ENCODE results near the gene STX1B.

STX1B gene

DNA sequence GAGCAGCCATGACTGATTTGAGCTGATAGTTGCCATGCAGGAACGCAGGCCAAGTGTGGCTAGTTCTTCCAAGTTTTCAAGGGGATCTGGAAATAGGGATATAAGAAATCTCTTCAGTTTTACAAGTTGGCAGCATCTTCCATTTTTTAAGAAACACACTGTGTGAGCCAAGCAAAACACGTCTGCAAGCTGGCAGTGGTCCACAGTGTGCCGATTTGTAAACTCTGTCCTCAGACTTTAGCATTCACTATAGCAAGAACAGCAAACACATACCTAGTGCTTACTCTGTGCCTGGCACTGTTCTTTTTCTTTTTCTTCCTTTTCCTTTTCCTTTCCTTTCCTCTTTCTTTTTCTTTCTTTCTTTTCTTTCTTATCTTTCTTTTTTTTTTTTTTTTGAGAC lies 58.7 kb downstream of the STX1B start:
- TF ChIP-seq CTCF (IDR thresholded peaks at IDR 0.05; ENCODE audit: insufficient read depth, low read length, missing control alignments), result no peak
- ChIA-PET POLR2A (no interaction called here), CTCF (interaction anchor here (1.1 to 8.4 kb wide), 5 partner anchors 10 to 491 kb away, joined by 3 to 103 read pairs (median 45); partner anchors contain the start of genes VKORC1 and ZNF843)
- no peak for DNase-seq (ENCODE audit: low read depth, low spot score)
- no peak overlapping the region for H3K4me3 ChIP-seq (ENCODE audit: low read depth, low read length)

GRCh38 chr16:30951193-30951592 lies 59.2 kb downstream of the STX1B start:
- ChIA-PET CTCF (interaction anchor here (1.1 to 8.4 kb wide), 6 partner anchors 10 to 492 kb away, joined by 3 to 103 read pairs (median 24); partner anchors contain the start of genes VKORC1 and ZNF843), POLR2A (interaction anchor here (1.2 kb wide), 1 partner anchor 11 kb away, joined by 3 read pairs; no protein-coding TSS in a partner anchor)
- no peak for TF ChIP-seq CTCF (IDR thresholded peaks at IDR 0.05; ENCODE audit: insufficient read depth, low read length, missing control alignments)
- DNase-seq (ENCODE audit: low read depth, low spot score), result no peak
- no peak overlapping the region for H3K4me3 ChIP-seq (ENCODE audit: low read depth, low read length)

DNA sequence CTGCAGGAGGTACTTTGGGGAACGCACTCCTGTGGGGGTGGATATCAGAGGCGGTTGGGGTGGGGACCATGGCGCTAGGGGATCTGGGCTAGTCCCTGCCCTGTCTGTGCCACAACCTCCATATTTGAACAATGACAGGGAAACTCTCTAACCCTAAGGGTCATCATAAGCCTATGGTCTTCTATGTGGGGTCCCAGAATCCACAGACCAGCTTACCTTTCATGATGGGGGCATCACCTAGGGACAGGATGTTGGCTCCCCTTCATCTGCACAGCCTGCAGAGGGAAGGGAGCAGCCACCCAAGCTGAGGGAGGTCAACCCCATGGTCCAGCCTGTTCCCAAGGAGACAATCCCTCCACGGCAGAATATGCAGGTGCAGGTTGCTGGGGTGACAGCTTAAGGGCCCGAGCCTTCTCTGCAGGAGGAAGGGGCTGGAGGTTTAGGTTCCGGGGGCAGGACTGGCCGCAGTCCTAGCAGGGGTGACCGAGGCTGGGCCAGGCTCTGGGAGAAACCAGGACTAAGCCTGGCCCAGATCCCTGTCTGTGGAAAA lies 59.8 kb downstream of the STX1B start:
- POLR2A ChIA-PET, result interaction anchor here (1.2 kb wide), 1 partner anchor 11 kb away, joined by 3 read pairs; no protein-coding TSS in a partner anchor
- peak overlapping the region; percentile 71 for H3K4me3 ChIP-seq (ENCODE audit: low read depth, low read length)
- DNase-seq (ENCODE audit: low read depth, low spot score), result no peak
- CTCF ChIA-PET, result interaction anchor here (0.8 to 8.4 kb wide), 8 partner anchors 9 to 918 kb away, joined by 3 to 103 read pairs (median 5); partner anchors contain the start of genes VKORC1 and ZNF843
- TF ChIP-seq CTCF (IDR thresholded peaks at IDR 0.05; ENCODE audit: insufficient read depth, low read length, missing control alignments), result no peak

DNA sequence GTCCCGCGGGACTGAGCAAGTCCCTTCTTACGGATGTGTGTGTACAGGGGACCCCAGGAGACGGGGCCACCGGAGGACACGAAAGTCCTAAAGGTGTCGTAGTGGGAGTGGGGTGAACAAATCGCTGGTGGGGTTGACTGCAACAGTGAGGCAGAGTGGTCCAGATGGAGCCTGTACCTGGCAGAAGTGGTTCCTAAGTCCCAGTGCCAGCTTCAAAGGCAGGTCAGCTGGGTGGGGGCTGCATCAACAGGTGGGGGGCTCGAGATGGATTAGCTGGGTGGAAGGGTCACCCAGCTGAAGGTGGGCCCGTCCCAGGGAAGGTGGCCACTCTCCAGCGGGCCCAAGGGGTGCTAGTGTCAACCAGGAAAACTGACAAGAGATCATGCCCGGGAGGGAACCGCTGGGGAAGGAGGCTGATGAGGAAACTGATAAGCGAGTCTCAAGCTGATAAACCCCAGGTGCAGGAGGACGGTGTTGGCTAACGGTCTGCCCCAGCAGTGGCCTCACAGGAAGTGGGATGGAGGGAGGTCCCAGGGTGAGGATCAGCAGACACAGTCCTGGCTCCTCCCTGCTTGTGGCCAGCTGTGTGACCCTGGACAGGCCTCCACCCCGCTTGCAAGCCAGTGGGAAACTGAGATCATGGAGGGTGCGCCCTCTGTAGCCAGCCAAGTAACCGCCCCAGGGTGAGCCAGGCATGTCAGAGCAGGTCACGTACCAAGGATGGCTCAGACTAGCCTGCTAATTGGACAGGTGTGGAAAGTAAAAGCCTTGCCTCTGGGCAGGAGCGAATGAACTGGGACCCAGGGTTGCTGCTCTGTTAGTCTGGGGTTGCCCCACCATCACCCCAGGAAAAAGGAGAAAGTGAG lies 60.6 kb downstream of the STX1B start:
- DNase-seq (ENCODE audit: low read depth, low spot score), result no peak
- POLR2A ChIA-PET, result interaction anchor here (0.6 to 1.2 kb wide), 3 partner anchors 10 to 243 kb away, joined by 3 read pairs; no protein-coding TSS in a partner anchor
- peak overlapping the region; percentile 71 for H3K4me3 ChIP-seq (ENCODE audit: low read depth, low read length)
- TF ChIP-seq CTCF (IDR thresholded peaks at IDR 0.05; ENCODE audit: insufficient read depth, low read length, missing control alignments), result no peak
- CTCF ChIA-PET, result interaction anchor here (0.8 to 8.4 kb wide), 8 partner anchors 8 to 919 kb away, joined by 3 to 103 read pairs (median 5); partner anchors contain the start of genes VKORC1 and ZNF843

- no peak for DNase-seq (ENCODE audit: low read depth, low spot score)
- ChIA-PET CTCF (interaction anchor here (0.8 to 8.4 kb wide), 4 partner anchors 7 to 920 kb away, joined by 3 to 103 read pairs (median 33); partner anchors contain the start of gene VKORC1), POLR2A (interaction anchor here (0.6 to 1.0 kb wide), 2 partner anchors 104 to 244 kb away, joined by 3 read pairs; no protein-coding TSS in a partner anchor)
- no peak for TF ChIP-seq CTCF (IDR thresholded peaks at IDR 0.05; ENCODE audit: insufficient read depth, low read length, missing control alignments)
- H3K4me3 ChIP-seq (ENCODE audit: low read depth, low read length), result peak within 1 kb of the TSS; percentile 71
Measured at GRCh38 chr16:30948667-30949649, 61.5 kb downstream of the STX1B start, which contains the start of gene ORAI3. ORAI3 (plus strand) TSS chr16:30949068; CDS start chr16:30949290, 222 bp downstream.
